Nephron progenitor cell (in vitro differentiated cells): Measurements from ENCODE around the gene KIAA1755.

Experiments used
- DNase-seq: peaks from one replicate; pipeline ENCODE4 v3.0.0; 2021
- H3K27ac Mint-ChIP-seq: 2 replicates; pipeline ENCODE4 v1.8.0; 2021; ENCODE audit warnings: mild to moderate bottlenecking, moderate library complexity, mixed read lengths
- H3K27me3 Mint-ChIP-seq: 2 replicates; pipeline ENCODE4 v1.8.0; 2021; ENCODE audit warnings: mild to moderate bottlenecking, low read depth, mixed read lengths; ENCODE audit not compliant: poor library complexity
- H3K36me3 Mint-ChIP-seq: 2 replicates; pipeline ENCODE4 v1.8.0; 2021; ENCODE audit warnings: low read depth, mixed read lengths
- H3K4me1 Mint-ChIP-seq: 2 replicates; pipeline ENCODE4 v1.8.0; 2021; ENCODE audit warnings: mixed read lengths
- H3K4me3 Mint-ChIP-seq: 2 replicates; pipeline ENCODE4 v1.8.0; 2021; ENCODE audit warnings: mild to moderate bottlenecking, moderate library complexity, mixed read lengths
- H3K9me3 Mint-ChIP-seq: 2 replicates; pipeline ENCODE4 v1.8.0; 2021; ENCODE audit warnings: mild to moderate bottlenecking, moderate library complexity, mixed read lengths
- CTCF ChIP-seq: fragments of 200-600 bp; sonication (generic); IDR thresholded peaks from 2 replicates; pipeline ENCODE4 v1.5.0; 2021; ENCODE audit warnings: antibody characterized with exemption

Gene KIAA1755

GRCh38 chr20:38191654-38192053, 68.9 kb downstream of the KIAA1755 start:
- peaks cover 15% of the 10 kb centered on the region for H3K27me3 Mint-ChIP-seq
- peak overlapping the region; percentile 14 for H3K27ac Mint-ChIP-seq
- DNase-seq: no peak
- H3K4me3 Mint-ChIP-seq: peak overlapping the region; percentile 18
- TF ChIP-seq CTCF: no peak
- no peaks in the 10 kb centered on the region for H3K36me3 Mint-ChIP-seq
- H3K9me3 Mint-ChIP-seq: peaks cover 5% of the 10 kb centered on the region
- H3K4me1 Mint-ChIP-seq: peaks cover 48% of the 10 kb centered on the region

GRCh38 chr20:38190936-38191371, 69.6 kb downstream of the KIAA1755 start:
- no peak for DNase-seq
- Mint-ChIP-seq H3K9me3 (peaks cover 5% of the 10 kb centered on the region), H3K27me3 (peaks cover 15% of the 10 kb centered on the region), H3K36me3 (no peaks in the 10 kb centered on the region), H3K4me3 (no peak overlapping the region), H3K27ac (no peak overlapping the region), H3K4me1 (peaks cover 41% of the 10 kb centered on the region)
- TF ChIP-seq CTCF: no peak

GRCh38 chr20:38190166-38190565, 70.4 kb downstream of the KIAA1755 start:
- no peak for TF ChIP-seq CTCF
- H3K36me3 Mint-ChIP-seq: no peaks in the 10 kb centered on the region
- no peak for DNase-seq
- peaks cover 5% of the 10 kb centered on the region for H3K9me3 Mint-ChIP-seq
- peaks cover 10% of the 10 kb centered on the region for H3K27me3 Mint-ChIP-seq
- H3K4me1 Mint-ChIP-seq: peaks cover 34% of the 10 kb centered on the region
- no peak overlapping the region for H3K4me3 Mint-ChIP-seq
- no peak overlapping the region for H3K27ac Mint-ChIP-seq

GRCh38 chr20:38187517-38187916, 73.0 kb downstream of the KIAA1755 start:
- Mint-ChIP-seq H3K36me3 (no peaks in the 10 kb centered on the region), H3K4me3 (no peak overlapping the region), H3K9me3 (no peaks in the 10 kb centered on the region), H3K27me3 (peaks cover 11% of the 10 kb centered on the region), H3K4me1 (peaks cover 43% of the 10 kb centered on the region), H3K27ac (no peak overlapping the region)
- peak; percentile 37 for DNase-seq
- peak; percentile 30 for TF ChIP-seq CTCF

GRCh38 chr20:38186788-38187221, 73.7 kb downstream of the KIAA1755 start:
- Mint-ChIP-seq H3K27ac (no peak overlapping the region), H3K4me3 (no peak overlapping the region), H3K36me3 (no peaks in the 10 kb centered on the region), H3K4me1 (peaks cover 45% of the 10 kb centered on the region), H3K9me3 (no peaks in the 10 kb centered on the region), H3K27me3 (peaks cover 15% of the 10 kb centered on the region)
- no peak for DNase-seq
- TF ChIP-seq CTCF: no peak

GRCh38 chr20:38184101-38184500, 76.4 kb downstream of the KIAA1755 start:
- Mint-ChIP-seq H3K27ac (peak overlapping the region; percentile 33), H3K4me1 (peaks cover 63% of the 10 kb centered on the region), H3K4me3 (no peak overlapping the region), H3K27me3 (peaks cover 10% of the 10 kb centered on the region), H3K9me3 (peaks cover 3% of the 10 kb centered on the region), H3K36me3 (no peaks in the 10 kb centered on the region)
- TF ChIP-seq CTCF: no peak
- peak; percentile 25 for DNase-seq
